ENCODE measurements around the gene RELN. TPM values are rescaled to one million over a fixed set of nuclear protein-coding genes. Genes with fewer than 3 reads are reported as not detected.

The RELN gene
- total and polyA plus RNA-seq, 9 of the 15 experiments (the other 6 are each of a cell fraction or from before 2014, with no cell fraction given), result 12.9 to 43.2 (median 18.1) TPM

- TF ChIP-seq, protein P1, sequence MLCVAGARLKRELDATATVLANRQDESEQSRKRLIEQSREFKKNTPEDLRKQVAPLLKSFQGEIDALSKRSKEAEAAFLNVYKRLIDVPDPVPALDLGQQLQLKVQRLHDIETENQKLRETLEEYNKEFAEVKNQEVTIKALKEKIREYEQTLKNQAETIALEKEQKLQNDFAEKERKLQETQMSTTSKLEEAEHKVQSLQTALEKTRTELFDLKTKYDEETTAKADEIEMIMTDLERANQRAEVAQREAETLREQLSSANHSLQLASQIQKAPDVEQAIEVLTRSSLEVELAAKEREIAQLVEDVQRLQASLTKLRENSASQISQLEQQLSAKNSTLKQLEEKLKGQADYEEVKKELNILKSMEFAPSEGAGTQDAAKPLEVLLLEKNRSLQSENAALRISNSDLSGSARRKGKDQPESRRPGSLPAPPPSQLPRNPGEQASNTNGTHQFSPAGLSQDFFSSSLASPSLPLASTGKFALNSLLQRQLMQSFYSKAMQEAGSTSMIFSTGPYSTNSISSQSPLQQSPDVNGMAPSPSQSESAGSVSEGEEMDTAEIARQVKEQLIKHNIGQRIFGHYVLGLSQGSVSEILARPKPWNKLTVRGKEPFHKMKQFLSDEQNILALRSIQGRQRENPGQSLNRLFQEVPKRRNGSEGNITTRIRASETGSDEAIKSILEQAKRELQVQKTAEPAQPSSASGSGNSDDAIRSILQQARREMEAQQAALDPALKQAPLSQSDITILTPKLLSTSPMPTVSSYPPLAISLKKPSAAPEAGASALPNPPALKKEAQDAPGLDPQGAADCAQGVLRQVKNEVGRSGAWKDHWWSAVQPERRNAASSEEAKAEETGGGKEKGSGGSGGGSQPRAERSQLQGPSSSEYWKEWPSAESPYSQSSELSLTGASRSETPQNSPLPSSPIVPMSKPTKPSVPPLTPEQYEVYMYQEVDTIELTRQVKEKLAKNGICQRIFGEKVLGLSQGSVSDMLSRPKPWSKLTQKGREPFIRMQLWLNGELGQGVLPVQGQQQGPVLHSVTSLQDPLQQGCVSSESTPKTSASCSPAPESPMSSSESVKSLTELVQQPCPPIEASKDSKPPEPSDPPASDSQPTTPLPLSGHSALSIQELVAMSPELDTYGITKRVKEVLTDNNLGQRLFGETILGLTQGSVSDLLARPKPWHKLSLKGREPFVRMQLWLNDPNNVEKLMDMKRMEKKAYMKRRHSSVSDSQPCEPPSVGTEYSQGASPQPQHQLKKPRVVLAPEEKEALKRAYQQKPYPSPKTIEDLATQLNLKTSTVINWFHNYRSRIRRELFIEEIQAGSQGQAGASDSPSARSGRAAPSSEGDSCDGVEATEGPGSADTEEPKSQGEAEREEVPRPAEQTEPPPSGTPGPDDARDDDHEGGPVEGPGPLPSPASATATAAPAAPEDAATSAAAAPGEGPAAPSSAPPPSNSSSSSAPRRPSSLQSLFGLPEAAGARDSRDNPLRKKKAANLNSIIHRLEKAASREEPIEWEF (CRISPR knock-in tag; IDR thresholded peaks at IDR 0.05), result no peak
- TF ChIP-seq SNRNP70 (optimal IDR thresholded peaks at IDR 0.05; ENCODE audit: low read depth, low read length) (no peak), CC2D1A (IDR thresholded peaks at IDR 0.05) (no peak), KDM1A (IDR thresholded peaks at IDR 0.05) (peak; percentile 92 to 94), ZNF41 (CRISPR knock-in tag; conservative IDR thresholded peaks at IDR 0.05) (no peak), SREBF2 (CRISPR knock-in tag; IDR thresholded peaks at IDR 0.05) (no peak), ATF1 (CRISPR knock-in tag; IDR thresholded peaks at IDR 0.05) (no peak), ATF1 (tag; IDR thresholded peaks at IDR 0.05) (no peak), HDAC2 (IDR thresholded peaks at IDR 0.05) (peak; percentile 91)
These were observed 1.9 kb upstream of the RELN start (continued) for GRCh38 chr7:103991406-103991805.
